ENCODE measurements around the gene NEDD8.
"Not testable (repeated sequence)": the region's sequence is repeated elsewhere in the genome, so short reads cannot be mapped to it uniquely, and the experiment has no call there.

NEDD8 gene

DNA sequence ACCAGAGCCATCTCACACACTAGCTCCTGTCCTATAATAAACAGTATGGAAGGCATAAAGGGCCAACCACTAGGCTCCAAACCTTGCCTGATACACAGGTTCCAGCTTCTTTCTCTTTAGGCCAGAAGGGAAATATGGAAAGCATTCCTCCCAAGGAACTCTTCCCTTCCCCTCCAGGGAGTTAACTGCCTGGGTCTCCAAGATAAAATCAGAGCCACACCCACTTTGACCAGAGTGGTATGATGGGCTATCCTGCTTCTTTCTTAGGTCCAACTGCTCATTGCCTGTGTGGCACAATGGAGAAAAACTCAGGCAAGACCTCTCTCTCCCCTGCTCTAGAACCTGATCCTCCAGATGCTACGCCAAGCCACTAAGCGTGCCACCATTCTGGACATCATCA, 24.5 kb downstream of the NEDD8 start:
- peak overlapping the region; percentile 2 for H3K27ac Mint-ChIP-seq
- peaks cover 5% of the 10 kb centered on the region for H3K9me3 Mint-ChIP-seq
- no peak overlapping the region for H3K4me3 Mint-ChIP-seq
- peaks cover 46% of the 10 kb centered on the region for H3K4me1 Mint-ChIP-seq (ENCODE audit: low read depth)
- H3K27me3 Mint-ChIP-seq: no peaks in the 10 kb centered on the region
- peaks cover 81% of the 10 kb centered on the region for H3K36me3 Mint-ChIP-seq (ENCODE audit: low read depth)

- Mint-ChIP-seq H3K4me1 (ENCODE audit: low read depth) (peaks cover 41% of the 10 kb centered on the region), H3K4me3 (no peak overlapping the region), H3K27me3 (no peaks in the 10 kb centered on the region), H3K27ac (peak overlapping the region; percentile 54), H3K36me3 (ENCODE audit: low read depth) (peaks cover 86% of the 10 kb centered on the region), H3K9me3 (peaks cover 7% of the 10 kb centered on the region)
Measured at GRCh38 chr14:24207104-24207551, 25.0 kb downstream of the NEDD8 start.

DNA sequence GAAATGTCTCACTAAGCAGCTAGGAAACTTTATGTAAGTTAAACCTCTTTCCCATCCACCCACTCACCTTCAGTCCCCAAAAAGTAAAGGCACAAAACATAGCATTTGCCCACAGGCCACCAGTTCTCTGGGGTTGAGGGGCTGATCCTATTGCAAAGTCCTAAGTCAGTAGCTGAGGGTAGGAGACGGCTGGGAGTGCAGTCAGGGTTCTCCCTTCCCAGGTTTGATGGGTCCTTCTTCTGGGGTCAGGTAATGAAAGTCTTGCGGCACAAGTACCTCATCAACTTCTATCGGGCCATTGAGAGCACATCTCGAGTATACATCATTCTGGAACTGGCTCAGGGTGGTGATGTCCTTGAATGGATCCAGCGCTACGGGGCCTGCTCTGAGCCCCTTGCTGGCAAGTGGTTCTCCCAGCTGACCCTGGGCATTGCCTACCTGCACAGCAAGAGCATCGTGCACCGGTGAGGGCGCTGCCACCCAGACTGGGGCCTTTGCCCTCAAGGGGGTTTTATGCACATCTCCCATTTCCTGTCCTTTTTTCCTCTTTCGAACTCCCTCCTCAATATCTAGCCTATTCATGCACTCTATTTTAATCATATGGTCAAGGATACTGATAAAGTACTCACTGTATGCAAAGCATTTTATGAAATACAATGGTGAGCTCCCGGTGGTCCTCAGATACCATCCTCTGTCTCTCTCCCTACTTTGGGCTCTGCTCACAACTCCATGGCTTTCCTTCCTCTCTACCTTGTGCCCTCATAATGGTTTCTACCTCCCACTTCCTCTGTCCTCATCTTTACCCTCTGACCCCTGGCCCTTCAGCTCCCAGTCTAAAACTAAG, 25.7 kb downstream of the NEDD8 start:
- Mint-ChIP-seq H3K36me3 (ENCODE audit: low read depth) (peaks cover 86% of the 10 kb centered on the region), H3K27ac (peak overlapping the region; percentile 54), H3K4me1 (ENCODE audit: low read depth) (peaks cover 35% of the 10 kb centered on the region)

DNA sequence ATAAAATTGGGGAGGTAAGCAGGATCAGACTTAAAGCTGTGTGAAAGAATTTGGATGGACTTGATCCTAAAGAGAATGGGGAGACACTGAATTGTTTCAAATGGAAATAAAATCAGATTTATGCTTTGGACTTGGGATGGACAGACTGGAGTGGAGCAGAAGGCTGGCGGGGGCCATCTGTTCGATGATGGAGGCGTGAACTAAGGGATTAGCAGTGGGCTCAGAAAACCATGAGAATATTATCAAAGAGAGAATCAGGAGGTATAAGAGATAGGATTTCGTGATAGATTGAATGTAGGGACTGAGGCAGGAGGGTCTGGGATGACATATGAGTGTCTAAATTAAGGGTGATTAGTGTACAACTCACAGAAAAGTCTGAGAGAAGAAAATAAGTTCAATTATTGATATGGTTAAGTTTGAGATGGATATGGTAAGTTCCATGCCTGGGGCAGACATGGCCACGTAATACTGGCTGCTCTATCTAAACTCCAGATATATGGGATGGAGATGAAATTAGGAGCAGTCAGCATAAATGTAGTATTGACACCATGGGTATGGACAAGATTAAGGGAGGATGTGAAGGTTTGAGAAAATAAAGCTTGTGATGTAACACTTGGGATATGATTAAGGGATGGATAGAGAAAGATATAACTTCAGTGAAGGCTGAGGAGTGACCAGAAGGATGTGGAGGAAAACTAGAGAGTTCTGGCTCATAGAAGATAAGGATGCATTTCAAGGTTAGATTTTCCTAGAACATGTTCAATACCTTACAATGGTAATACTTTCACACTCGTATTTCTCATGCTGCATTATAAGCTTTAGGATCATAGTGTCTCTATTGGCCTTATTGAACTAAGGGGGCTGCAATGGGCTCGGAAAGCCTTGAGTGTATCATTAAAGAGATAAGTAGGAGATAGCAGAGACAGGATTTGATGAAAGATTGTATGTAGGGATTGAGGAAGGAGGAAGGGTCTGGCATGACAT, 27.7 kb downstream of the NEDD8 start:
- H3K27me3 Mint-ChIP-seq: no peaks in the 10 kb centered on the region
- H3K4me3 Mint-ChIP-seq: no peak overlapping the region
- peaks cover 9% of the 10 kb centered on the region for H3K9me3 Mint-ChIP-seq
- peaks cover 33% of the 10 kb centered on the region for H3K4me1 Mint-ChIP-seq (ENCODE audit: low read depth)
- peaks cover 81% of the 10 kb centered on the region for H3K36me3 Mint-ChIP-seq (ENCODE audit: low read depth)
- H3K27ac Mint-ChIP-seq: peak overlapping the region; percentile 8

More for the DNA sequence above, 25.7 kb downstream of the NEDD8 start:
- Mint-ChIP-seq H3K27me3 (no peaks in the 10 kb centered on the region), H3K9me3 (peaks cover 9% of the 10 kb centered on the region), H3K4me3 (no peak overlapping the region)

DNA sequence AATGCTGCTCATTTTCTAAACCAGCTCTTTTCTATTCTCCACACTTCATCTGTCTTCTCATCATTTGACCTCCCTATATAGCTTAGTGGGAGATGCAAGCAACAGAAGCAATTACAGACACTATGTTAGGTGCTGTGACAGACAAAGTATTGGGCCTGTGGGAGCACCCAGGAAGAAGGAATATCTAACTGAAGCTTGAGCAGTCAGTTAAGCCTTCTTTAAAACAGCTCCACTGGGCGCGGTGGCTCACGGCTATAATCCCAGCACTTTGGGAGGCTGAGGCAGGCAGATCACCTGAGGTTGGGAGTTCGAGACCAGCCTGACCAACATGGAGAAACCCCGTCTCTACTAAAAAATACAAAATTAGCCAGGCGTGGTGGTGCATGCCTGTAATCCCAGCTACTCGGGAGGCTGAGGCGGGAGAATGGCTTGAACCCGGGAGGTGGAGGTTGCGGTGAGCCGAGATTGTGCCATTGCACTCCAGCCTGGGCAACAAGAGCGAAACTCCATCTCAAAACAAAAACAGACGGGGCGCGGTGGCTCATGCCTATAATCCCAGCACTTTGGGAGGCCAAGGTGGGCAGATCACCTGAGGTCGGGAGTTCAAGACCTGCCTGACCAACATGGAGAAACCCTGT, 28.8 kb downstream of the NEDD8 start:
- H3K36me3 Mint-ChIP-seq (ENCODE audit: low read depth): peaks cover 86% of the 10 kb centered on the region
- not testable (repeated sequence) for H3K27me3 Mint-ChIP-seq, H3K4me3 Mint-ChIP-seq, H3K9me3 Mint-ChIP-seq, H3K27ac Mint-ChIP-seq
- peaks cover 44% of the 10 kb centered on the region for H3K4me1 Mint-ChIP-seq (ENCODE audit: low read depth)

- not testable (repeated sequence) for H3K9me3 Mint-ChIP-seq, H3K27me3 Mint-ChIP-seq, H3K27ac Mint-ChIP-seq, H3K4me3 Mint-ChIP-seq
- H3K4me1 Mint-ChIP-seq (ENCODE audit: low read depth): peaks cover 43% of the 10 kb centered on the region
- H3K36me3 Mint-ChIP-seq (ENCODE audit: low read depth): peaks cover 78% of the 10 kb centered on the region
Measured at GRCh38 chr14:24202538-24202937, 29.6 kb downstream of the NEDD8 start.

GRCh38 chr14:24198814-24199524, 33.2 kb downstream of the NEDD8 start:
- H3K4me3 Mint-ChIP-seq: peak overlapping the region; percentile 34
- H3K27me3 Mint-ChIP-seq: no peaks in the 10 kb centered on the region
- peaks cover 47% of the 10 kb centered on the region for H3K4me1 Mint-ChIP-seq (ENCODE audit: low read depth)
- H3K36me3 Mint-ChIP-seq (ENCODE audit: low read depth): peaks cover 51% of the 10 kb centered on the region
- H3K27ac Mint-ChIP-seq: peak overlapping the region; percentile 24
- H3K9me3 Mint-ChIP-seq: peaks cover 9% of the 10 kb centered on the region

DNA sequence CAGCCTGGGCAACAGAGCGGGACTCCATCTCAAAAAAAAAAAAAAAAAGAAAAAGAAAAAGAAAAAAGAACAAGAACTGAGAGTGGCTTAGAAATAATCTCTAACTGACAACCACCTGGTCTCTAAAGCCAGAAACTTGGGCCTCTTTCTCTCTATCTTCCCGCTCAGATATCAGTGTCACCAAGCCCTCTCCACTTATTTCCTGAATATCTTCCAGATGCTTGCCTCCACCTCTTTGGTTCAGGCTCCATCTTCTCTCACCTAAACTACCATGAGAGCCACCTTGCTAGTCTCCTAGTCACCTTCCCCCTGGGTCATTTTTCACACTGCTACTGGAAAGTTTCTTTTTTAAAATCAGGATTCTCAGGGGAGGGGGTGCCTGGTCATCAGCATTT, 35.1 kb downstream of the NEDD8 start:
- peaks cover 47% of the 10 kb centered on the region for H3K36me3 Mint-ChIP-seq (ENCODE audit: low read depth)

GRCh38 chr14:24196071-24197055, 35.8 kb downstream of the NEDD8 start:
- Mint-ChIP-seq H3K36me3 (ENCODE audit: low read depth) (peaks cover 44% of the 10 kb centered on the region), H3K4me1 (ENCODE audit: low read depth) (peaks cover 64% of the 10 kb centered on the region), H3K4me3 (peak overlapping the region; percentile 88)

More for the DNA sequence above, 35.1 kb downstream of the NEDD8 start:
- H3K4me3 Mint-ChIP-seq: peak overlapping the region; percentile 88
- H3K27me3 Mint-ChIP-seq: no peaks in the 10 kb centered on the region
- H3K9me3 Mint-ChIP-seq: peaks cover 1% of the 10 kb centered on the region
- H3K4me1 Mint-ChIP-seq (ENCODE audit: low read depth): peaks cover 60% of the 10 kb centered on the region
- H3K27ac Mint-ChIP-seq: no peak overlapping the region

DNA sequence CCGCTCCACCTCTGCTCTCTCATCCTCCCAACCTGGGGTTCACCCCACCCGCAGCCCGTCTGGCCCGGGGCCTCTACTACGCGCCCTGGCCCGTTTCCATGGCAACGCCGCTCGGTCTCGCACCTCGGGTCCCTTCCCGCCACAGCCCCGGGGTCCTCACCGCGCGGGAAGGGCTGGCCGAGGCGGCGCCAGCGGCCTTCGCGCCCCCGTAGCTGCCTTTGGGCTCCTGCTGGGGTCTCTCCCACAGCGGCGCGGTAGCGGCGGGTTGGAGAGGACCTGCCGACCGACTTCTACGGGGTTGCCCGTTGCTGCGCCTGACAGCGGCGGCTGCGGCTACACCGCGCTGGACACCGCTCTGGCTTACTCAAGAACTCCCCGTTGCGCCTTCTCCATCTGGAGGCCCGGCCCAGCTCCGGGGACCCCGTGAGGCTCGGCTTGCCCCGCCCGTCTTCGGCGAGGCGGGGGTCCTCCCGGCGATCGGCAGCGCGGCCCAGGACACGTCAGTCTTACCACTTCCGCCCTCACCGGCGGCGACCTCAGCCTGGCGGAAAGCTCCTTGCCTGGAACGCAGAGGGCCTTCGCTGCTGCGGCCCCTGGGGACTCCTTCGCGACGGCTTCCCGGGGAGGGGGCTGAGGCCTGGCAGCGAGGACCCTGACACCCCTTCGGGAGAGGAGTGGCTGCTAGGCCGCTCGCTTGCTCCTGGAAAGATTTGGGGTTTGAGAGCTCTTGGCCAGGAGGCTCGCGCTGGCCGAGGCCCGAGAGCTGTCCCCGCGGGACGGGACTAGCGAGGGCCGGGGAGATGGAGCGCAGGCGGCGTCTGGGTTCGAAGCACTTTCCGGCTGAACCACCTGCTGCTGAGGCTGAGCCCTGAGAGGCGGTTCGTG, 36.7 kb downstream of the NEDD8 start, which contains the start of gene TM9SF1:
Gene TM9SF1 (minus strand): TSS at position 256 of the 885 bp plus-strand sequence. CDS start 422 bp downstream, outside the sequence.
- peak within 1 kb of the TSS; percentile 88 for H3K4me3 Mint-ChIP-seq
- H3K27me3 Mint-ChIP-seq: no peaks in the 10 kb centered on the region
- H3K36me3 Mint-ChIP-seq (ENCODE audit: low read depth): peaks cover 42% of the 10 kb centered on the region
- no peaks in the 10 kb centered on the region for H3K9me3 Mint-ChIP-seq
- H3K4me1 Mint-ChIP-seq (ENCODE audit: low read depth): peaks cover 63% of the 10 kb centered on the region
- peak within 1 kb of the TSS; percentile 89 for H3K27ac Mint-ChIP-seq

More at GRCh38 chr14:24196071-24197055, 35.8 kb downstream of the NEDD8 start:
- H3K27me3 Mint-ChIP-seq: no peaks in the 10 kb centered on the region
- H3K27ac Mint-ChIP-seq: peak overlapping the region; percentile 89
- H3K9me3 Mint-ChIP-seq: no peaks in the 10 kb centered on the region

DNA sequence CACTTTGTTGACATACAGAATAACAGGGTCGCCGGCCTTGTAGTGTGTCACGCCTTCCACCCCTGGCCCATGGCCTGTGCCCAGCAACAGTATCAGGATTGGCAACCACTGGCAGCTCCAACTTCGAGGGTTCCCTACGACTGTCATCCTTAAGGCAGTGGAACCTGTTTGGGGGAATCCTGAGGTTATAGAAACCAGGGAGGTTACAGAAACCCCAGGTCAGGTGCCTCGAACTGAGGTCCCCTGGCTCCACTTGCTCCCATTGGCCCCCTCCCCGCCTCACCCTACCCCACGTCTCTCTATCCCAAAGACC, 37.3 kb downstream of the NEDD8 start:
- peaks cover 42% of the 10 kb centered on the region for H3K36me3 Mint-ChIP-seq (ENCODE audit: low read depth)
- H3K4me3 Mint-ChIP-seq: peak overlapping the region; percentile 88

GRCh38 chr14:24194186-24194872, 37.8 kb downstream of the NEDD8 start:
- H3K36me3 Mint-ChIP-seq (ENCODE audit: low read depth): peaks cover 41% of the 10 kb centered on the region
- H3K4me1 Mint-ChIP-seq (ENCODE audit: low read depth): peaks cover 64% of the 10 kb centered on the region
- peak overlapping the region; percentile 88 for H3K4me3 Mint-ChIP-seq
- H3K27ac Mint-ChIP-seq: peak overlapping the region; percentile 89
- H3K27me3 Mint-ChIP-seq: no peaks in the 10 kb centered on the region
- no peaks in the 10 kb centered on the region for H3K9me3 Mint-ChIP-seq

More for the DNA sequence above, 37.3 kb downstream of the NEDD8 start:
- no peaks in the 10 kb centered on the region for H3K9me3 Mint-ChIP-seq
- H3K4me1 Mint-ChIP-seq (ENCODE audit: low read depth): peaks cover 64% of the 10 kb centered on the region
- peak overlapping the region; percentile 89 for H3K27ac Mint-ChIP-seq
- H3K27me3 Mint-ChIP-seq: no peaks in the 10 kb centered on the region
